Fibroblast of skin of left biceps (primary cell): ENCODE data around the gene MSI2.

Experiments used
- DNase-seq, 2 experiments: peaks; one replicate each; pipeline ENCODE4 v3.0.0-alpha.2; 2013; ENCODE audit warnings: low read depth in 2 of 2

MSI2 gene

DNA sequence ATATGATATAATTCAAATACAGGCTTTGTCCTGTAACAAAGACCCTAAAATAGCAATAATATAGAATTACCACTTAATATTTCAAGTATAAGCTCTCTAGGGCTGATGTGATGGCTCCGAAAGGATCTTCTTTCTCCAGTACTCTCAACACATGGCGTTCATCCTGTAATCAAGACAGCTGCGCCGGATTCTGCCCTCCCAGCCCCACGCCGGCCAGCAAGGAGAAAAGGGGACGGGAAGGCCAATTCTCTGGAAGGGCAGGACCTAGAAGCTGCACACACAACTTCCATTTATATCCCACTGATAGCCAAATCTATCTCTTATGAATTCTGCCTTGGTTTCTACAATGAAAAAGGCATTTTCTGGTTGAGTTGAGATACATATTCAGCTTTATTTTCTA lies 456.8 kb downstream of the MSI2 start:
- DNase-seq, result no peak

DNA sequence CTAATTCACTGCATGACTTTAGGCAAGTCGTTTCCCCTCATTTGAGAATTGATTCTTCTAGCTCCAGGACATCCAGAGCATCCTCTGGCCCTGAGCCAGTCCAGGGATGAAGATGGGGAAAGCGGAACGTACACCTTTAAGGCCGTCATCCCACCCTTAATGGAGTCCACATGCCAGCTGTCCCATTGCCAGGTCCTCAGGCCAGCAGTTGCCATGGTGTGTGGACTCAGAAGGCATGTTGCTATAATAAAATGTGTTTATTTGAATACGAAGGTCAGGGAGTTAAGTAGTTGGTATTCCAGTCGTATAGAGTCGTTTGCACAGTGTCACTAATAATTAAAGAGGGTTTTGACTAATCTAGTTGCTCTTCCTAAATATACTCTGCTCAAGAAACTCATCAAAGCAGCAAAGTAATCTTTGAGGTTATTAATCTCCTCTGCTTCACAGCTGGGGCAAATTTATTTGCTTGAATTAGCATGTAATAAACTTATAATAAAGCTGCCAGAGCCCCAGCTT lies 458.4 kb downstream of the MSI2 start:
- DNase-seq, result no peak

DNA sequence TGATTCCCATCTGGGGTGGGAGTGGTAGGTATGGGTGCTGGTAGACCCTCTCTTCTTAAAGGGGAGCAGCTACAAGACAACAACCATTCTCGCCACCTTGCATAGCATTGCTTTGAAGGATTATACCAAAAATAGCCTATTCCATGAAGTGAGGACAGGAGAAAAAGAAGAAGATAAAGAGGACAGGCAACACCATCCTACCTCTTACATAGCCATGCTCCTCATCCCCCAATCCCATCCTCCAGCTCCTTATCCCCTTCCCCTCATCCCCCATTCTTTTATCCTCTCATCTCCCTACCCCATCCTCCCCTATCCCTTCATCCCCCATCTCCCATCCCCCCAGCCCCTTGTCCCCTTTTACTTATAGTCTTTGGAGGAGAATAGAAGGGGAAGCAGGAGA lies 459.7 kb downstream of the MSI2 start:
- DNase-seq, result no peak

DNA sequence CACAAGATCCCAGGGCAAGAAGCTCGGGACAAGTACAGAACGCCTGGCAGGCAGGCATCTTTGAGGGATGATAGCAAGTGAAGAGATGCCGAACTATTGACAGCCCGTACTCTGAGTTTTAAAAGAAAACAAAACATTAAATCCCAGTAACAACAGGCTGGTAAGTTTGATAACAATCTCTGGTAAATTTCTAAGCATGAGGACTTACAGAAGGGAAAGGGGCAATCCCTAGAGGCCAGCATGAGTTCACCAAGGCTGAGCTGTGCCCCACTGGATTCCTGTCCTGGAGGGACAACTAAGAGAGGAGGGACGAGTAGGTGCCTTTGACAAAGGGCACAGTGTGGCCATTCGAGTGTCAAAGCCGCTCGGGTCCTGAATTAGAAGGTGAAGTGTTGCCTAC lies 462.6 kb downstream of the MSI2 start:
- DNase-seq, result no peak

DNA sequence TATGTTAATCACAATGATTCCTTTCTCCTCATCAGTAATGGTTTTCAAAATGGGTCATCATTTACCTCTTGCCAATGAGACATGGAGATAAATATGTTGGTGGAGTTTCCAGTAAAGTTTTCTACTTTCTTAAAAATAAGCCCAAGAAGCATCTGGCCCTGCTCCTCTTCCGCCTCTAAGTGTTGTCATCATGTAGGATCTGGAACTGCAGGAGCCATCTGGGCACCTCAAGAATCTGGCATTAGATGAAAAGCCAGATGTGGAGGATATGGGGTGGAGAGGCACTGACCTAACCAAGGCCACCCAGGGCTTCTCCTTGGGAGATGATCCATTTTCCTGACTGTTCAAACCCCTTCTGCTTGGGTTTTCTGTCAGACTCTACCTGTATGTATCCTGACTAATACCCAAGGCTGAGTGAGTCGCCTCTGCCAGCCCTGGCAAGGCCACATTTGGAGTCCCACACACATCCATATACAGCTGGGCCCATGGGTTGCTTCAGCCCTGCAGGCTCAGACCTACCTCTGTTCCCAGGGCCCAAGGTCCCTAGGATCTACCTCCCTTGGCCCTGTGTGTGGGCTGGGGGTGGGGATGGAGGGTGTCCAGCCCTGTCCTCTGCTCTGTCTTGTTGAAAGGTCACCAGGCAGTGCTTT lies 464.2 kb downstream of the MSI2 start:
- no peak for DNase-seq

DNA sequence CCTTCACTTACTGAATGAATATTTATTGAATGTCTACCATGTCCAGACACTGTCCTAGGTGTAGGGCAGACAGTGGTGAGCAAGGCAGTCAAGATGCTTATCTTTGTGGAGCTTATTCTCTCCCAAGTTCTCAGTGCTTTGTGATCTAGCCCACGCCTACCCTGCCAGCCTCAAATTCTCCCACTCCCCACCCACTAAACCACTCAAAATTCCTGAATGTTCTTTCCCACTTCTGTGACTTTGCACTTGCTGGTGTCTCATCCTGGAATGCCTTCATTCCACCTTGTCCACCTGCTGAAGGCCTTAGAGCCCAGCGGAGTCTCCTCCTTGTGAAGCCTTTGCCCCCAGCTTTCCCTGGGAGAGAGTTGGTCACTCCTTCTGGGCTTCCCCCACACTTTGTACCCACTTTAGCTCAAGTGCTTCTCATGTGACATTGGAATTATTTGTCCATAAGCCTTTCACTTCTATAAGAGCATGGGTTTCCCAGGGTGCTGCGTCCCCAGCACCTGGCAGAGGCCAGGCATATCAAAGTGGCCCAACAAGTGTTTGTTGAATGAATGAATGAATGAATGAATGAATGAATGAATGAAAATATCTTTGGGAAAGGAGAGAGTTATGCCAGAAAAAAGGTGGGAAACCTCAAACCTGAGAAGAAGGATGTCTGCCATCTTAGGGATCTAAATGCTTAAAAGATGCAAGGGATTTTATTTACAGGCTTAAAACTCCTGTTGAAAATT lies 465.8 kb downstream of the MSI2 start:
- no peak for DNase-seq

DNA sequence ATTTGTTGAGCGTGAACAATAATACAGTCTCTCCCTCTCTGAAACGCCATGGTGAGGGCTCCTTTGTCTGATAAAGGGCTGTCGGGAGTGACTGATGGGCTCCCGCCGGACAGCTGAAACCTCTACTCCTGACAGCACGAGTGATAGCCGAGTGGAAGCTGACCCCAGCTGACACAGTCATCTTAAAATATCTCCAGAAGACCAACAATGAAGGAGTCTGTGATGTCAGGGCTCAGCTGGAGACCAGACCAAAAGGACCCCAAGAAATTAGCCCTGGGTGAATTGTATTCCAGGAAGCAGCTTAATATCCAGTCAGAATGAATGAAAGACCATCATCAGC lies 466.4 kb downstream of the MSI2 start:
- DNase-seq, result no peak

DNA sequence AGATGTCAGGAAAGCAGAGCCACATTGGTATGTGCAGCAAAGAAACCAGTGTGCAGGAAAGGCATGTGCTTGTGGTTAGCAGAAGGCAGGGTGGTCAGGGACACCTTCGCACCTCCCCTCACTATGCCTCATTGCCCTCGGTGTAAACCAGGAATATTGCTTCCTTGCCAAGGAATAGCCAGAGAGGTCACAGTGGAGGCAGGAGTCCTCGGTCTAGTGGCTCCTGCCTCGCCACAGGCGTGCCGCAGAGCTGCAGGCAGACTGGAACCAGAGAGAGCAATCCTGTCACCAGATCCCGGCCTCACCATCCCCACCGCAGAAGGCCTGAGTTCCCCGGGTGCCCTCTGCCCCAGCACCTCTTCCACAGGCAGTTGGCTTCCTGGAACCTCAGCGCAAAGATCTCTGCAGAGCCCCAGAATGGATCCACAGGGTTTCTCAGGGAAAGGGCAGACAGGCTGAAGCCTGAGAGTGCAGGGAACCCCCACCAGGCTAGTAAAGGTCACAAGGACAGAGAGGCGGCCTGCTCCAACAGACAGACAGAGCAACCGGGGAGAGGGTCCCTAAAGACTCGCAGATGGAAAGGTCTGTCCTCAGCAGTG lies 467.2 kb downstream of the MSI2 start:
- DNase-seq, result no peak

DNA sequence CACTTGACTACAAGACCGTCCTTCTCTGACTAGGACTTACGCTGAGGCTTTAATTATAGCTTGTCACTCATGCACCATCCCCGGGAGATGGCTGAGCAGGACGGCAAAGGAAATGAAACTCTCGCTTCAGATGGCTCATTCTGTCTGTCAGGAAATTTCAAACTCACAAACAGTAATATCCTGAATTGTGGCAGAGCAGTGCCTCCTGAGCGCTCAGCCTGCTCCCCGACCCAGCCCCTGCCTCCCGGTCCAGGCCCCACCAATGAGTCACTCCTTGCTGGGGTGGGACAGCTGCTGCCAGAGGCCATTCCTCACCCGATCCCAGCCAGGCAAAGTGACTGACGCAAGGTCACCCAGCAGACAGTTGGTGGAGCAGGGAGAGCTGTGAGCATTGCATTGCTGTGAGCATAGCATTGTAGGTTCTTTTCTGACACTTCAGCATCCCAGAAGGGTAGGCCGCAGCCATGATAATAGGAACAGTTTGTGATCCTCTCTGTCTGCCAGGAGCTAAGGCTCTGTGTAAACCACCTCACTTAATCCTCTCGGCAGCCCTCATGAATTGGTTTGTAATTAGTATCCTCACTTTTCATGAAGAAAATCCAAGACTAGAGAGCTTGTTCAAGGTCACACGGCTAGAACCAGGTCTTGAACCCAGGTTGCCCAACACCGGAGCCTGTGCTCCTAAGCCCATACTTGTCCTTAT lies 467.9 kb downstream of the MSI2 start:
- DNase-seq, result no peak

DNA sequence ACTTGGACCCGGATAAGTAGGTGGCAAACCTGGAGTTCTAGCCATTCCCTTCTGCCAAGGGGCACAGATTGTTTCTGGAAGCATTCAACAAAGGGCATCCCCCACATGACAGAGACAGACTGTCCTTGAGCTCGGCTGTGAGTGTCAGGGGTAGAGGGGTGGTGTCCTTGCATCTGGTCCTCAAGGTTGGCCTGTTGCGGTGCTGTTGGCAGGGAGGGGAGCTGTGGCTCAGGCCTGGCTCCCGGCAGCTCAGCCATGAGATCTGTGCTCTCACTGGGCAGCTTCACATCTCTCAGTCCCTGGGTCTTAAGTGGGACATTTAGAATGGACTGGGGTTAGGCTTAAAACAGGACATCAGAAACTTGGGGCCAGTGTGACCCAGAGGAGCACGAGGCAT lies 468.4 kb downstream of the MSI2 start:
- no peak for DNase-seq

DNA sequence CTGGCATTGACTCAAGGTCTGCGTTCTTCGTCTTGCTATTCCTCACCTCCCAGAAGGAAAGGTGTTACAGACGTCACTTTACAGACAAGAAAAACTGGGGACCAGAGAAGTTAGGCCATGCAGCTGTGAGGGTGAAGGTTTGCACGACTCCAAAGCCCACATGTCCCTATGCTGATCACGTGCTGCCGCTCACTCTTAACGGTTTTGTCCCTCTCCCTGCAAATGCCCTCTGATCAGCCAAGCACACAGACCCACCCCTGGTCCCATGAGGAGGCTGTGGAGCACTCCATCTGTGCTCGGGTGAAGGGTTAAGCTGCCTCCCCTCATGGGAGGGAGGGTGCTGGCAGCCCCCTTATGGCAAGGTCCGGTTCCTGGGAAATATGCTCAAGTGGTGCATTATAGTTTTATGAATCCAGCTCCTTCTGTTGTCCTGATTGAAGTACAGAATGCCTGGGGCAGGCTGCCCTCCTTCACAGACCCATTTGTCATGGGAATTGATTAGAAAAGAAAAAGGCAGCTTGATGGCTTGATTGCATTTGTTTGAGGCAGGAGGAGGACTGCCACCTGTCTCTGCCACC lies 470.0 kb downstream of the MSI2 start:
- no peak for DNase-seq

DNA sequence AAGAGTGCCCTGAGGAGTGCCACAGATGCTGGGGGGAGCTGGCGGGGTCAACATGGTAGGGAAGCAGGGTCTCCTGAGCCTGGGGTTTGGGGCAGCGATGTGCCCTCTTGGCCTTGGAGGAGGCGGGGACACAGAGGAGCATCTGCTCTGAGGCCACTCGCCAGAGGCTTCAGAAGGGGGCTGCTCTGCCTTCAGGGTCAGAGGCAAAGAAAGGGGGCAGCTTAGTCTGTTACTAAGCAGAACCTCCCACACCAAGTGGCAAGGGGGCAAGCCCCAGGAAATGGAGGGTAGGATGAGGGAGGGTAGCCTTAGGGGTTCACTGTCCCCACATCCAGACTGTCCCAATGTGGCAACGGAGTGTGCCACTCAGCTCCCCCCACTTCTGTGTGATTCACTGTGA lies 470.5 kb downstream of the MSI2 start:
- DNase-seq, result no peak

DNA sequence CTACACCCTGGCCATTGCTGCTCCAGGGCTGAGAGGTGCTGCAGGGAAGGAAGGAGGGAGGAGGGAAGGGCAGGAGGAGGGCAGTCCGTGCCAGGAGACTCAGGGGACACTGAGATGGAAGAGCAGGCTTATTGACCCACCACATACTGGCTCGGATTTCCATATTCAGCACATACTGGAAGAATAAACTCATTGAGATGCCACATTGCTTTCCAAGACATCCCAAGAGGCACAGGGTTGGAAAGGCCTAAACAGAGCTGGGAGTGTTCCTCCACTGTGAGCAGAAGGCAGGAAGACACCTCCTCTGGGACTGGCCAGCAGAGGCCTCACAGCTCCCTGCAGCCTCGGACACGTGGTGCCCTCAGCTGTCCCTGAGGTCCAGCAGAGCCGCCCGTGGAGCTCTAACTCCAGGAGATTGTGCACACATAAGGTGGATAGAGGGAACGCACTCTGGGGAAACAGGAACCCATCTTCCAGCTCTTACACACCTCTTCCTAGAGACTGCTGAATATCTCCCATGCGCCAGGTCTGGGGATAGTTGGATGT lies 471.4 kb downstream of the MSI2 start:
- no peak for DNase-seq

DNA sequence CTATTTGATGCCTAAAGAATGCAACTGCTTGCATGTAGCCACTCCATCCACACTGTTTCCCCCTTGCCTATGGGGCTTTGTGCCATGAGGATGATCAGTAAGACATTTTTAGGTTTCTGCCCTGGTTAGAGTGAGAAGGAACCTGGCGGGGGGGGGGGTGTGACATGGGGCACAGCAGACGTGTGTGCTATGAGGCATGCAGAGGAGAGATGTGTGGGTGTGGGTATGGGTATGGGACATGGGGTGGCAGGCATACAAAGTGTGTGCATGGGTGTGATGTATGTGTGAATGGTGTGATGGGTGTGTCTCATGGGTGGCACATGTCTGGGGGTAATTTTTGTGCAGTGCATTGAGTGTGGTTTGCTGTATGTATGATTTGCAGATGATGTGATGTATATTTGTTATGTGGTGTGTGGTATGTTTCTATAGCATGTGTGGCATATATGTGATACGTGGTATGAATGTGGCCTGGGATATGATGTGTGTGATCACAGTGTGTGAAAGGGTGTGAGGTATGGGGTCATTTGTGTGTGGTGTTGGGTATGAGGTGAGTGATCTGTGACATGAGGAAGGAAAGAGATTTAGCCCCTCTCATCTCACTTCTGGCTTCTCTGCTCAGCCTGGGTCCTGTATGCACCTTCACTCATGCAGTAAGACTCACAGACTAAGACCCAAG lies 473.8 kb downstream of the MSI2 start:
- DNase-seq, result no peak

DNA sequence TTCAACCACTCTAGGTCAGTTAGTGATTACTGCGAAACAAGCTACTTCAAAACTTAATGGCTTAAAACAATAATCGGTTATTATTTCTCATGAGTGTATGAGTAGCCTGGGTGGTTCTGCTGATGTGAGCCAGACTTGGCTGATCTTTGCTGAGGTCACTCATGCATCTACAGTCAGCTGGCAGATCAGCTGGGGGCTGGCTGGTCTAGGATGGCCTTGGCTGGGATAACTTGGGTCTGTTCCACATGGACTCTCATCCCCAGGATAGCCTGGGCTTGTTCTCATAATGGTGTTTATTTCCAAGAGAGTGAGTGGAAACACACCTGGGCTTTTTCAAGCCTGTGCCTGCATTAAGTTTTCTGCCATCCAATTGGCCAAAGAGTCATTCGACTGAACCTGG lies 475.7 kb downstream of the MSI2 start:
- DNase-seq, result no peak

DNA sequence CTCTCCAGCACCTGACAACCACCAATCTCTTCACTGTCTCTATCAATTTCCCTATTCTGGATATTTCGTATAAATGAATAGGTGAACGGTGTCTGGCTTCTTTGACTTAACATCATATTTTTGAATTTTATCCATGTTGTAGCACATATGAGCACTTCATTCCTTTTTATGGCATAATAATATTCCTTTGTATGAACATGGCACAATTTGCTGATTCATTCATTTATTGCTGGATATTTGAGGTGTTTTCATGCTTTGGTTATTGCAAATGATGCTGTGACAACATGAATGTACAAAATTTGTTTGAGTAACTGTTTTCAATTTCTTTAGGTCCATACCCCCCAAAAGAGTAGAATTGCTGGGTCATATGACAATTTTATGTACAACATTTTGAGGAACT lies 476.8 kb downstream of the MSI2 start:
- DNase-seq, result no peak
